Parathyroid adenoma (tissue), 2 donors: ENCODE measurements around the gene B3GALT4.

Experiments used
- H2AFZ ChIP-seq: fragments of 300-600 bp; sonication (generic); one replicate; pipeline ENCODE4 v1.7.0; 2017; ENCODE audit warnings: antibody characterized with exemption, mild to moderate bottlenecking
- H3K27ac ChIP-seq: fragments of 300-600 bp; sonication (generic); one replicate; pipeline ENCODE4 v1.7.0; 2017
- H3K27me3 ChIP-seq: fragments of 300-600 bp; sonication (generic); one replicate; pipeline ENCODE4 v1.7.0; 2017; ENCODE audit warnings: low read length; ENCODE audit not compliant: control insufficient read depth, insufficient read depth
- H3K36me3 ChIP-seq: fragments of 300-600 bp; sonication (generic); one replicate; pipeline ENCODE4 v1.7.0; 2017; ENCODE audit warnings: low read length; ENCODE audit not compliant: control insufficient read depth, insufficient read depth
- H3K4me1 ChIP-seq: fragments of 300-600 bp; sonication (generic); one replicate; pipeline ENCODE4 v1.7.0; 2017; ENCODE audit warnings: control low read depth
- H3K4me2 ChIP-seq: fragments of 300-600 bp; sonication (generic); one replicate; pipeline ENCODE4 v1.7.0; 2017; ENCODE audit warnings: low read length
- H3K4me3 ChIP-seq: fragments of 300-600 bp; sonication (generic); one replicate; pipeline ENCODE4 v1.7.0; 2017; ENCODE audit warnings: low read depth, low read length
- H3K79me2 ChIP-seq: fragments of 300-600 bp; sonication (generic); one replicate; pipeline ENCODE4 v1.7.0; 2017; ENCODE audit warnings: control low read depth
- H3K9ac ChIP-seq: fragments of 300-600 bp; sonication (generic); one replicate; pipeline ENCODE4 v1.7.0; 2017; ENCODE audit warnings: mild to moderate bottlenecking
- H3K9me3 ChIP-seq: fragments of 300-600 bp; sonication (generic); one replicate; pipeline ENCODE4 v1.7.0; 2017; ENCODE audit warnings: low read length; ENCODE audit not compliant: control insufficient read depth
- CTCF ChIP-seq: fragments of 300-600 bp; sonication (generic); IDR thresholded peaks from one replicate; pipeline ENCODE4 v1.7.0; 2017; ENCODE audit warnings: antibody characterized with exemption, mild to moderate bottlenecking
- donor health status: primary hyperparathyroidism.

The B3GALT4 gene

GRCh38 chr6:33248932-33249731, 27.8 kb upstream of the B3GALT4 start:
- H3K4me2 ChIP-seq: peak overlapping the region; percentile 93
- H3K27me3 ChIP-seq: no peaks in the 10 kb centered on the region
- peak overlapping the region; percentile 94 for H3K27ac ChIP-seq
- peak; percentile 21 for TF ChIP-seq CTCF
- peak overlapping the region; percentile 89 for H2AFZ ChIP-seq
- H3K79me2 ChIP-seq: no peaks in the 10 kb centered on the region
- no peaks in the 10 kb centered on the region for H3K9me3 ChIP-seq
- H3K36me3 ChIP-seq: no peaks in the 10 kb centered on the region
- H3K4me1 ChIP-seq: peaks cover 10% of the 10 kb centered on the region
- H3K4me3 ChIP-seq: peak overlapping the region; percentile 71
- H3K9ac ChIP-seq: peak overlapping the region; percentile 42

- peak overlapping the region; percentile 93 for H3K4me2 ChIP-seq
These were observed 26.9 kb upstream of the B3GALT4 start for GRCh38 chr6:33249732-33250630.

GRCh38 chr6:33250731-33251130, 26.2 kb upstream of the B3GALT4 start:
- no peak overlapping the region for H2AFZ ChIP-seq
- no peaks in the 10 kb centered on the region for H3K36me3 ChIP-seq
- no peak overlapping the region for H3K4me3 ChIP-seq
- H3K4me2 ChIP-seq: no peak overlapping the region
- H3K9me3 ChIP-seq: no peaks in the 10 kb centered on the region
- no peak overlapping the region for H3K27ac ChIP-seq
- no peak overlapping the region for H3K9ac ChIP-seq
- H3K79me2 ChIP-seq: no peaks in the 10 kb centered on the region
- no peak for TF ChIP-seq CTCF
- peaks cover 10% of the 10 kb centered on the region for H3K4me1 ChIP-seq
- no peaks in the 10 kb centered on the region for H3K27me3 ChIP-seq

More at GRCh38 chr6:33249732-33250630, 26.9 kb upstream of the B3GALT4 start:
- no peaks in the 10 kb centered on the region for H3K79me2 ChIP-seq
- TF ChIP-seq CTCF: no peak
- H3K27me3 ChIP-seq: no peaks in the 10 kb centered on the region
- peak overlapping the region; percentile 89 for H2AFZ ChIP-seq
- H3K9me3 ChIP-seq: no peaks in the 10 kb centered on the region
- no peaks in the 10 kb centered on the region for H3K36me3 ChIP-seq
- H3K4me3 ChIP-seq: peak overlapping the region; percentile 71
- peak overlapping the region; percentile 42 for H3K9ac ChIP-seq
- peak overlapping the region; percentile 94 for H3K27ac ChIP-seq
- peaks cover 10% of the 10 kb centered on the region for H3K4me1 ChIP-seq

- no peak for TF ChIP-seq CTCF
- Histone ChIP-seq H3K79me2 (no peaks in the 10 kb centered on the region), H3K36me3 (no peaks in the 10 kb centered on the region)
These were observed 25.4 kb upstream of the B3GALT4 start for GRCh38 chr6:33251395-33252012.

More at GRCh38 chr6:33251395-33252012, 25.4 kb upstream of the B3GALT4 start:
- Histone ChIP-seq H3K4me1 (peaks cover 10% of the 10 kb centered on the region), H3K27me3 (no peaks in the 10 kb centered on the region), H3K9ac (no peak overlapping the region), H2AFZ (no peak overlapping the region), H3K27ac (no peak overlapping the region), H3K4me2 (no peak overlapping the region), H3K9me3 (no peaks in the 10 kb centered on the region), H3K4me3 (no peak overlapping the region)
